K562 (cell line): ENCODE results near the gene CFAP157. TPM values are rescaled to one million over a fixed set of nuclear protein-coding genes. Genes with fewer than 3 reads are reported as not detected.

Source experiments
- CREBBP ChIP-seq: IDR thresholded peaks from one replicate; pipeline ENCODE4 v1.6.1; 2012; ENCODE audit warnings: low read depth, mild to moderate bottlenecking, control low read depth, inconsistent platforms, low read length
- ELF1 ChIP-seq: fragments of 200-800 bp; sonication (Bioruptor generic); IDR thresholded peaks from 2 replicates; pipeline ENCODE4 v1.6.1; 2016; ENCODE audit warnings: missing genetic modification characterization, missing compliant biosample characterization
- ERF ChIP-seq: fragments of 450-650 bp; formaldehyde crosslinking; IDR thresholded peaks from 2 replicates; pipeline ENCODE4 v1.4.0; 2020; ENCODE audit warnings: mild to moderate bottlenecking, mixed read lengths
- GABPB2 ChIP-seq: fragments of 250-450 bp; sonication (Bioruptor Pico); conservative IDR thresholded peaks from 2 replicates; pipeline ENCODE4 v1.5.1; 2021; ENCODE audit warnings: mild to moderate bottlenecking
- GTF2E2 ChIP-seq: fragments of 200-800 bp; sonication (Bioruptor generic); IDR thresholded peaks from 2 replicates; pipeline ENCODE4 v1.6.1; 2016; ENCODE audit warnings: missing genetic modification characterization, missing compliant biosample characterization
- HNRNPLL ChIP-seq: fragments of 200-400 bp; formaldehyde crosslinking; IDR thresholded peaks from 2 replicates; pipeline ENCODE4 v1.6.1; 2017; ENCODE audit warnings: low read length, low read depth, mild to moderate bottlenecking; ENCODE audit not compliant: poor library complexity, severe bottlenecking
- NR1H2 ChIP-seq: sonication (generic); formaldehyde crosslinking; IDR thresholded peaks from 2 replicates; pipeline ENCODE4 v1.4.0; 2020; ENCODE audit warnings: mild to moderate bottlenecking, missing genetic modification reagents
- POLR3G ChIP-seq: IDR thresholded peaks from 2 replicates; pipeline ENCODE4 v1.6.1; 2011; ENCODE audit not compliant: insufficient read length, insufficient replicate concordance; ENCODE audit errors: extremely low read depth
- SMAD2 ChIP-seq: fragments of 150-350 bp; IDR thresholded peaks from 2 replicates; pipeline ENCODE4 v1.6.1; 2014; ENCODE audit warnings: low read depth, mild to moderate bottlenecking, low read length
- SMARCB1 ChIP-seq: IDR thresholded peaks from 2 replicates; pipeline ENCODE4 v1.6.1; 2011; ENCODE audit warnings: improper control_type of control experiment, low read depth; ENCODE audit not compliant: insufficient read length
- SOX6 ChIP-seq: fragments of 450-650 bp; IDR thresholded peaks from 2 replicates; pipeline ENCODE4 v1.6.1; 2014; ENCODE audit warnings: mild to moderate bottlenecking
- TAF7 ChIP-seq: fragments of 450-650 bp; IDR thresholded peaks from 2 replicates; pipeline ENCODE4 v1.6.1; 2016; ENCODE audit warnings: missing genetic modification characterization, missing compliant biosample characterization
- TFAM ChIP-seq: fragments of 250-450 bp; sonication (Bioruptor Pico); conservative IDR thresholded peaks from 2 replicates; pipeline ENCODE4 v1.5.0; 2021; ENCODE audit warnings: mild to moderate bottlenecking, moderate library complexity
- XRCC3 ChIP-seq: fragments of 450-650 bp; IDR thresholded peaks from 2 replicates; pipeline ENCODE4 v1.6.1; 2017; ENCODE audit warnings: mild to moderate bottlenecking, moderate library complexity
- ZEB2 ChIP-seq: fragments of 450-650 bp; IDR thresholded peaks from 2 replicates; pipeline ENCODE4 v1.6.1; 2016
- ZNF143 ChIP-seq: sonication (generic); formaldehyde crosslinking; IDR thresholded peaks from 2 replicates; pipeline ENCODE4 v1.9.0; 2022; ENCODE audit warnings: mild to moderate bottlenecking, missing genetic modification reagents
- ZNF217 ChIP-seq: sonication (generic); formaldehyde crosslinking; IDR thresholded peaks from 2 replicates; pipeline ENCODE4 v1.8.0; 2022; ENCODE audit warnings: mild to moderate bottlenecking, missing genetic modification reagents
- ZNF232 ChIP-seq: sonication (generic); formaldehyde crosslinking; IDR thresholded peaks from 2 replicates; pipeline ENCODE4 v1.8.0; 2022; ENCODE audit warnings: mild to moderate bottlenecking, missing genetic modification reagents
- ZNF408 ChIP-seq: fragments of 250-450 bp; sonication (Bioruptor Pico); IDR thresholded peaks from 2 replicates; pipeline ENCODE4 v1.4.0; 2020; ENCODE audit warnings: low read depth, mild to moderate bottlenecking, moderate library complexity
- ZNF668 ChIP-seq: fragments of 250-450 bp; sonication (Bioruptor Pico); IDR thresholded peaks from 2 replicates; pipeline ENCODE4 v1.8.0; 2022; ENCODE audit warnings: mild to moderate bottlenecking, inconsistent platforms
- polyA plus RNA-seq, 8 experiments: library from polyadenylated mRNA; depleted of rRNA in 4 of 8; stranded (reverse) in 5 of 8; unstranded in 3 of 8; fragments of >200 nt; fragmentation: Nextera tagmentation in 2 of 8; fragmentation: Illumina TruSeq in 1 of 8; extraction: Ambion mirVana in 2 of 8; extraction: Trizol in 1 of 8; gene quantifications; 2 replicates each; pipeline versions ENCODE4 v1.2.1 to v1.2.3, GENCODE V29; 2011 to 2014; ENCODE audit warnings: inconsistent platforms in 1 of 8, missing spikeins in 1 of 8
- total RNA-seq, 7 experiments: library from RNA; depleted of rRNA in 6 of 7; stranded (reverse); fragments of >200 nt in 6 of 7; fragmentation: Illumina TruSeq in 2 of 7; extraction: Trizol in 2 of 7; gene quantifications; 2 replicates each; pipeline versions ENCODE4 v1.2.1 to v1.2.3, GENCODE V29; 2011 to 2021; ENCODE audit warnings: low replicate concordance in 1 of 7
- TF ChIP-seq, protein P1 (sequence below): sonication (generic); formaldehyde crosslinking; IDR thresholded peaks from 2 replicates; pipeline ENCODE4 v1.8.0; 2022; ENCODE audit warnings: mild to moderate bottlenecking, missing genetic modification reagents
- TF ChIP-seq, protein P2 (sequence below): fragments of 200-800 bp; sonication (Bioruptor generic); IDR thresholded peaks from 2 replicates; pipeline ENCODE4 v1.6.1; 2017; ENCODE audit warnings: missing genetic modification characterization, missing compliant biosample characterization

Gene CFAP157
- total and polyA plus RNA-seq, 9 of the 15 experiments (the other 6 are each of a cell fraction or from before 2014, with no cell fraction given): 0.03 TPM; not detected in 8

DNA sequence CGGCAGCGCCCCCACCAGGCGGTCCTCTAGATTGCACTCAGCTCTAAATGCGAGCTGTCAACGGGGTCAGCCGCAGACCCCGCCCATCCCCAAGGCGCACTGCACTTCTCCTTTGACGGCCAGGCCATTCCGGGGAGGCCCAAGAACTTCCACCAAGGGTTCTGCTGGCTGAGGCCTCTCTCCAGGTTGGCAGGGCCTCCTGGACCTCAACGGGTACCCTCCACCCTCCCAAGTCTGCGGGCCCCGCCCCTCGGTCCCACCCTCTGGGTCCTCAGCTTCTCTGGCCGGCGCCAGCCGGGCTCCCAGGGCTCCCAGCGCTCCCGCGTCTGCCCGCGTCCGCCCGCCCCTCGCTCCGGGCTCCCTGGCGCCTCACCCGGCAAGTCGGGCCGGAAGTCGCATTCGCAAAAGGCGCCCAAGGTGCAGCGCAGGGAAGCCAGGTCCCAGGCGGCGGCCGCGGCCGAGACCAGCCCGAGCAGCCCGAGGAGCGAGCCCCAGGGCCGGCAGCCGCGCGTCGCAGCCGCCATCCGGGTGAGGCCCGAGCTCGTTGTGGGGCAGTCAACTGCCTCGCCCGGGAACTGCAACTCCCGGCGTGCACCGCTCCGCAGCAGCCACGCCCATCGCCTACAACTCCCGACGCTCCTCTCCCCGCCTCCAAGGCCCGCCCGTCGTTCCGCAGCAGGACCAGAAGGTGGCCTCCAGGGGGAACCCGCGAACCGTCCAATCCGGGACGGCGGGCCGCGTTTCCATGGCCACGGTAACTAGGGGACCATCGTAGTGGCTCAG lies 28.1 kb downstream of the CFAP157 start, which contains the start of gene TOR2A (continued):
- TF ChIP-seq, protein P1, sequence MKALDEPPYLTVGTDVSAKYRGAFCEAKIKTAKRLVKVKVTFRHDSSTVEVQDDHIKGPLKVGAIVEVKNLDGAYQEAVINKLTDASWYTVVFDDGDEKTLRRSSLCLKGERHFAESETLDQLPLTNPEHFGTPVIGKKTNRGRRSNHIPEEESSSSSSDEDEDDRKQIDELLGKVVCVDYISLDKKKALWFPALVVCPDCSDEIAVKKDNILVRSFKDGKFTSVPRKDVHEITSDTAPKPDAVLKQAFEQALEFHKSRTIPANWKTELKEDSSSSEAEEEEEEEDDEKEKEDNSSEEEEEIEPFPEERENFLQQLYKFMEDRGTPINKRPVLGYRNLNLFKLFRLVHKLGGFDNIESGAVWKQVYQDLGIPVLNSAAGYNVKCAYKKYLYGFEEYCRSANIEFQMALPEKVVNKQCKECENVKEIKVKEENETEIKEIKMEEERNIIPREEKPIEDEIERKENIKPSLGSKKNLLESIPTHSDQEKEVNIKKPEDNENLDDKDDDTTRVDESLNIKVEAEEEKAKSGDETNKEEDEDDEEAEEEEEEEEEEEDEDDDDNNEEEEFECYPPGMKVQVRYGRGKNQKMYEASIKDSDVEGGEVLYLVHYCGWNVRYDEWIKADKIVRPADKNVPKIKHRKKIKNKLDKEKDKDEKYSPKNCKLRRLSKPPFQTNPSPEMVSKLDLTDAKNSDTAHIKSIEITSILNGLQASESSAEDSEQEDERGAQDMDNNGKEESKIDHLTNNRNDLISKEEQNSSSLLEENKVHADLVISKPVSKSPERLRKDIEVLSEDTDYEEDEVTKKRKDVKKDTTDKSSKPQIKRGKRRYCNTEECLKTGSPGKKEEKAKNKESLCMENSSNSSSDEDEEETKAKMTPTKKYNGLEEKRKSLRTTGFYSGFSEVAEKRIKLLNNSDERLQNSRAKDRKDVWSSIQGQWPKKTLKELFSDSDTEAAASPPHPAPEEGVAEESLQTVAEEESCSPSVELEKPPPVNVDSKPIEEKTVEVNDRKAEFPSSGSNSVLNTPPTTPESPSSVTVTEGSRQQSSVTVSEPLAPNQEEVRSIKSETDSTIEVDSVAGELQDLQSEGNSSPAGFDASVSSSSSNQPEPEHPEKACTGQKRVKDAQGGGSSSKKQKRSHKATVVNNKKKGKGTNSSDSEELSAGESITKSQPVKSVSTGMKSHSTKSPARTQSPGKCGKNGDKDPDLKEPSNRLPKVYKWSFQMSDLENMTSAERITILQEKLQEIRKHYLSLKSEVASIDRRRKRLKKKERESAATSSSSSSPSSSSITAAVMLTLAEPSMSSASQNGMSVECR: peak; percentile 95; the same call in 1 of the 2 replicates
- TF ChIP-seq ERF (CRISPR knock-in tag): peak; percentile 79; the same call in 1 of the 2 replicates
- TF ChIP-seq CREBBP: no peak
- no peak for TF ChIP-seq SMARCB1
- 0 out of 2 replicates have a peak, but pooled peaks have one; percentile 28 for TF ChIP-seq ZNF232
- no peak for TF ChIP-seq ZEB2
- 0 out of 2 replicates have a peak, but pooled peaks have one; percentile 23 for TF ChIP-seq SOX6
- TF ChIP-seq TAF7 (tag): no peak
- no peak for TF ChIP-seq GABPB2 (CRISPR knock-in tag)
- TF ChIP-seq ZNF668 (CRISPR knock-in tag): no peak
- TF ChIP-seq, protein P2, sequence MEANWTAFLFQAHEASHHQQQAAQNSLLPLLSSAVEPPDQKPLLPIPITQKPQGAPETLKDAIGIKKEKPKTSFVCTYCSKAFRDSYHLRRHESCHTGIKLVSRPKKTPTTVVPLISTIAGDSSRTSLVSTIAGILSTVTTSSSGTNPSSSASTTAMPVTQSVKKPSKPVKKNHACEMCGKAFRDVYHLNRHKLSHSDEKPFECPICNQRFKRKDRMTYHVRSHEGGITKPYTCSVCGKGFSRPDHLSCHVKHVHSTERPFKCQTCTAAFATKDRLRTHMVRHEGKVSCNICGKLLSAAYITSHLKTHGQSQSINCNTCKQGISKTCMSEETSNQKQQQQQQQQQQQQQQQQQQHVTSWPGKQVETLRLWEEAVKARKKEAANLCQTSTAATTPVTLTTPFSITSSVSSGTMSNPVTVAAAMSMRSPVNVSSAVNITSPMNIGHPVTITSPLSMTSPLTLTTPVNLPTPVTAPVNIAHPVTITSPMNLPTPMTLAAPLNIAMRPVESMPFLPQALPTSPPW (CRISPR knock-in tag): peak; percentile 80
- TF ChIP-seq NR1H2 (CRISPR knock-in tag): no peak
- TF ChIP-seq POLR3G: no peak
- peak; percentile 39 for TF ChIP-seq HNRNPLL
- no peak for TF ChIP-seq XRCC3
- peak; percentile 96 for TF ChIP-seq ZNF143 (CRISPR knock-in tag)
- TF ChIP-seq ELF1: peak; percentile 77; the same call in 1 of the 2 replicates
- TF ChIP-seq ZNF408 (CRISPR knock-in tag): no peak
- TF ChIP-seq ZNF217 (CRISPR knock-in tag): no peak
- TF ChIP-seq TFAM (CRISPR knock-in tag): no peak
- no peak for TF ChIP-seq SMAD2
- TF ChIP-seq GTF2E2 (tag): peak; percentile 87
